ENCODE results near the gene SRPRA. TPM values are rescaled to one million over a fixed set of nuclear protein-coding genes. Genes with fewer than 3 reads are reported as not detected.
A peak's percentile ranks its signal among the peaks of the same experiment; 100 is the strongest.

Gene SRPRA
- total and polyA plus RNA-seq, 8 donors = 67.9 to 154 (median 77.6) TPM

- intact Hi-C loops (cut with DNase I) = no loop called here
- Histone ChIP-seq H3K27ac (no peak overlapping the region), H3K4me3 (no peak overlapping the region), H3K36me3 (peaks cover 3 to 49% of the 10 kb centered on the region in 2 donors), H3K9me3 (no peaks in the 10 kb centered on the region), H3K4me1 (peaks cover 8 to 22% of the 10 kb centered on the region in 2 donors), H3K27me3 (no peaks in the 10 kb centered on the region)
- DNase-seq (no peak), ATAC-seq (no peak)
- TF ChIP-seq, protein P1, sequence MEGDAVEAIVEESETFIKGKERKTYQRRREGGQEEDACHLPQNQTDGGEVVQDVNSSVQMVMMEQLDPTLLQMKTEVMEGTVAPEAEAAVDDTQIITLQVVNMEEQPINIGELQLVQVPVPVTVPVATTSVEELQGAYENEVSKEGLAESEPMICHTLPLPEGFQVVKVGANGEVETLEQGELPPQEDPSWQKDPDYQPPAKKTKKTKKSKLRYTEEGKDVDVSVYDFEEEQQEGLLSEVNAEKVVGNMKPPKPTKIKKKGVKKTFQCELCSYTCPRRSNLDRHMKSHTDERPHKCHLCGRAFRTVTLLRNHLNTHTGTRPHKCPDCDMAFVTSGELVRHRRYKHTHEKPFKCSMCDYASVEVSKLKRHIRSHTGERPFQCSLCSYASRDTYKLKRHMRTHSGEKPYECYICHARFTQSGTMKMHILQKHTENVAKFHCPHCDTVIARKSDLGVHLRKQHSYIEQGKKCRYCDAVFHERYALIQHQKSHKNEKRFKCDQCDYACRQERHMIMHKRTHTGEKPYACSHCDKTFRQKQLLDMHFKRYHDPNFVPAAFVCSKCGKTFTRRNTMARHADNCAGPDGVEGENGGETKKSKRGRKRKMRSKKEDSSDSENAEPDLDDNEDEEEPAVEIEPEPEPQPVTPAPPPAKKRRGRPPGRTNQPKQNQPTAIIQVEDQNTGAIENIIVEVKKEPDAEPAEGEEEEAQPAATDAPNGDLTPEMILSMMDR (IDR thresholded peaks at IDR 0.05) = no peak
These were observed 8.6 kb upstream of the SRPRA start for GRCh38 chr11:126277322-126277721.

GRCh38 chr11:126268361-126268707 lies 361 bp downstream of the SRPRA start:
- TF ChIP-seq, protein P1 (IDR thresholded peaks at IDR 0.05) = no peak
- Histone ChIP-seq H3K27me3 (no peaks in the 10 kb centered on the region), H3K4me3 (peak overlapping the region; percentile 81 to 83), H3K27ac (peak overlapping the region; percentile 87 to 93), H3K4me1 (peaks cover 3 to 27% of the 10 kb centered on the region in 2 donors), H3K9me3 (no peaks in the 10 kb centered on the region), H3K36me3 (peaks cover 0 to 47% of the 10 kb centered on the region in 2 donors)
- peak; percentile 21 for ATAC-seq
- intact Hi-C loops (cut with DNase I) = no loop called here
- DNase-seq = no peak

DNA sequence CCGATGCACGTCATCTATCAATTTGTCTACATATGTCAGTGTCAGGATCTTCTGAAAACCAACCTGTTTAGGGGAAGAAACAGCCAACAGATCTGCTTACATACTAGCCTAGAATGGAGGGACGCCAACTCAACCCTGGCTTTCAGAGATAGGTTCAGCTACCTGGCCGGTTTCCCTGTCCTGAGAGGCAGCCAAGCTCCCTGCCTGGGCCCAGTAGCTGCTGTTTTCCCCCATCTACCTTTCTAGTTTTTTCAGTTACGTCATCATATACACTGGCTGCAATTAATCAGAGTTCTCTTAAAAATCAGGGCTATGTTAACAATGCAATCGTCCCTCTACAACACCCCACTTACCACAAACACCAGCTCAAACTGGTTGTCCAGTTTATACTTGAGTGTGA lies 1.0 kb downstream of the SRPRA start:
- Histone ChIP-seq H3K4me1 (peaks cover 3 to 27% of the 10 kb centered on the region in 2 donors), H3K9me3 (no peaks in the 10 kb centered on the region), H3K36me3 (peaks cover 0 to 47% of the 10 kb centered on the region in 2 donors), H3K27ac (peak overlapping the region; percentile 87 to 93), H3K4me3 (peak overlapping the region; percentile 81 to 83), H3K27me3 (no peaks in the 10 kb centered on the region)
- TF ChIP-seq, protein P1 (IDR thresholded peaks at IDR 0.05) = no peak
- DNase-seq (no peak), ATAC-seq (peak; percentile 0)
- intact Hi-C loops (cut with DNase I) = no loop called here

DNA sequence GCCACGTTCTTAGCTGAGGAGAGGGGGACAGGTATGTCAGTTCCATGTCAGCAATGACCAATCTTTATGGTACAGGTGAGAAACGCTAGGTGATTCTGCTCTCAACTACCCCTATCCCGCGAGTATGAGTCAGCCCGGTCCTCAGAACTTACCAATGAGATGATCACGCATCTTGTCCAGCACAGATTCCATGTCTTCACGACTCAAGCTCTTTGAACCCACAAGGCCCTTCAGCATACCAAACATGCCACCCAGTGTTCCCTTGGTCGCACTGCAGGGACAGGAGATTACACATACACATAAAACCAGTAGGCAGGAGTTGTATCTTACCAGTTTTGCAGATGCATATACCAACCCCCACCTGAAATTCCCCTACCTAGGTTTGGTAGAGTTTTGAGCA lies 2.9 kb downstream of the SRPRA start:
- peaks cover 0 to 65% of the 10 kb centered on the region in 2 donors for H3K36me3 ChIP-seq
- no peak overlapping the region for H3K4me3 ChIP-seq
- H3K4me1 ChIP-seq = peaks cover 3 to 27% of the 10 kb centered on the region in 2 donors
- DNase-seq (no peak), ATAC-seq (no peak)
- intact Hi-C loops (cut with DNase I) = no loop called here
- H3K9me3 ChIP-seq = no peaks in the 10 kb centered on the region
- no peak overlapping the region for H3K27ac ChIP-seq
- TF ChIP-seq, protein P1 (IDR thresholded peaks at IDR 0.05) = no peak
- no peaks in the 10 kb centered on the region for H3K27me3 ChIP-seq

- Histone ChIP-seq H3K4me3 (no peak overlapping the region), H3K27me3 (no peaks in the 10 kb centered on the region), H3K4me1 (peaks cover 3 to 17% of the 10 kb centered on the region in 2 donors), H3K9me3 (no peaks in the 10 kb centered on the region), H3K27ac (no peak overlapping the region), H3K36me3 (peaks cover 0 to 87% of the 10 kb centered on the region in 2 donors)
- TF ChIP-seq, protein P1 (IDR thresholded peaks at IDR 0.05) = no peak
- DNase-seq (no peak), ATAC-seq (no peak)
- intact Hi-C loops (cut with DNase I) = no loop called here
These were observed 5.2 kb downstream of the SRPRA start for GRCh38 chr11:126263489-126263888.

Data from left lung (tissue), 10 donors.